ENCODE results near the gene NUP62CL.
"Not testable (repeated sequence)": the region's sequence is repeated elsewhere in the genome, so short reads cannot be mapped to it uniquely, and the experiment has no call there.

- not testable (repeated sequence) for TF ChIP-seq CTCF (conservative IDR thresholded peaks at IDR 0.05); ZFX (IDR thresholded peaks at IDR 0.05)
These were observed 8.2 kb downstream of the NUP62CL start for GRCh38 chrX:107198074-107198473.

All from C4-2B (cell line).